ENCODE data around the gene GRB10. TPM values are rescaled to one million over a fixed set of nuclear protein-coding genes. Genes with fewer than 3 reads are reported as not detected.
"Not testable (repeated sequence)": the region's sequence is repeated elsewhere in the genome, so short reads cannot be mapped to it uniquely, and the experiment has no call there.

Gene GRB10
- total and polyA plus RNA-seq, 5 donors from 2014 or later, result 0.25 to 2.3 TPM; not detected in 3

GRCh38 chr7:50552921-50553320, 229.8 kb downstream of the GRB10 start:
- Mint-ChIP-seq H3K4me1 (no peaks in the 10 kb centered on the region), H3K36me3 (no peaks in the 10 kb centered on the region), H3K4me3 (no peak overlapping the region), H3K27ac (no peak overlapping the region), H3K9me3 (peaks cover 0 to 1% (median 0%) of the 10 kb centered on the region in 7 donors), H3K27me3 (peaks cover 36% of the 10 kb centered on the region)
- no peak overlapping the region for H3K27ac ChIP-seq (ENCODE audit: insufficient read depth, low read length, poor library complexity, severe bottlenecking)
- no peaks in the 10 kb centered on the region for H3K9me3 ChIP-seq (ENCODE audit: control insufficient read depth in 2 of 2, low read length in 2 of 2)
- no peaks in the 10 kb centered on the region for H3K36me3 ChIP-seq (ENCODE audit: control insufficient read depth, insufficient read depth, low read length)
- no peak overlapping the region for H3K4me3 ChIP-seq (ENCODE audit: low read depth, low read length)
- peak in 1 of 3 donors; percentile 7 for DNase-seq
- H3K4me1 ChIP-seq (ENCODE audit: control insufficient read depth, insufficient read depth, low read length, poor library complexity, severe bottlenecking), result no peaks in the 10 kb centered on the region
- ATAC-seq (ENCODE audit: low read depth in 2 of 2), result no peak
- peaks cover 16% of the 10 kb centered on the region for H3K27me3 ChIP-seq (ENCODE audit: control insufficient read depth, insufficient read depth, low read length)

GRCh38 chr7:50552139-50552538, 230.6 kb downstream of the GRB10 start:
- Mint-ChIP-seq H3K4me1 (no peaks in the 10 kb centered on the region), H3K36me3 (no peaks in the 10 kb centered on the region), H3K27ac (no peak overlapping the region), H3K4me3 (no peak overlapping the region), H3K9me3 (peaks cover 0 to 1% (median 0%) of the 10 kb centered on the region in 7 donors), H3K27me3 (peaks cover 41% of the 10 kb centered on the region)
- ATAC-seq (ENCODE audit: low read depth in 2 of 2) (no peak), DNase-seq (no peak)
- Histone ChIP-seq H3K4me1 (ENCODE audit: control insufficient read depth, insufficient read depth, low read length, poor library complexity, severe bottlenecking) (no peaks in the 10 kb centered on the region), H3K27ac (ENCODE audit: insufficient read depth, low read length, poor library complexity, severe bottlenecking) (no peak overlapping the region), H3K27me3 (ENCODE audit: control insufficient read depth, insufficient read depth, low read length) (peaks cover 13% of the 10 kb centered on the region), H3K4me3 (ENCODE audit: low read depth, low read length) (no peak overlapping the region), H3K9me3 (ENCODE audit: control insufficient read depth in 2 of 2, low read length in 2 of 2) (no peaks in the 10 kb centered on the region), H3K36me3 (ENCODE audit: control insufficient read depth, insufficient read depth, low read length) (no peaks in the 10 kb centered on the region)

GRCh38 chr7:50545613-50546012, 237.1 kb downstream of the GRB10 start:
- not testable (repeated sequence) for H3K4me1 Mint-ChIP-seq; DNase-seq; ATAC-seq (ENCODE audit: low read depth in 2 of 2); H3K4me3 ChIP-seq (ENCODE audit: low read depth, low read length); H3K27me3 ChIP-seq (ENCODE audit: control insufficient read depth, insufficient read depth, low read length); H3K27ac ChIP-seq (ENCODE audit: insufficient read depth, low read length, poor library complexity, severe bottlenecking); H3K4me1 ChIP-seq (ENCODE audit: control insufficient read depth, insufficient read depth, low read length, poor library complexity, severe bottlenecking); H3K36me3 Mint-ChIP-seq; H3K27ac Mint-ChIP-seq; H3K4me3 Mint-ChIP-seq; H3K36me3 ChIP-seq (ENCODE audit: control insufficient read depth, insufficient read depth, low read length); H3K9me3 Mint-ChIP-seq; H3K9me3 ChIP-seq (ENCODE audit: control insufficient read depth in 2 of 2, low read length in 2 of 2)
- H3K27me3 Mint-ChIP-seq, result peaks cover 25% of the 10 kb centered on the region

- no peaks in the 10 kb centered on the region for H3K36me3 Mint-ChIP-seq
- no peak for DNase-seq
- H3K9me3 Mint-ChIP-seq, result no peaks in the 10 kb centered on the region
- no peaks in the 10 kb centered on the region for H3K9me3 ChIP-seq (ENCODE audit: control insufficient read depth in 2 of 2, low read length in 2 of 2)
- H3K27ac Mint-ChIP-seq, result no peak overlapping the region
- no peak for ATAC-seq (ENCODE audit: low read depth in 2 of 2)
- no peak overlapping the region for H3K27ac ChIP-seq (ENCODE audit: insufficient read depth, low read length, poor library complexity, severe bottlenecking)
- H3K4me3 ChIP-seq (ENCODE audit: low read depth, low read length), result no peak overlapping the region
- no peak overlapping the region for H3K4me3 Mint-ChIP-seq
- H3K4me1 Mint-ChIP-seq, result peaks cover 0 to 7% (median 0%) of the 10 kb centered on the region in 4 donors
- no peaks in the 10 kb centered on the region for H3K36me3 ChIP-seq (ENCODE audit: control insufficient read depth, insufficient read depth, low read length)
- no peaks in the 10 kb centered on the region for H3K27me3 ChIP-seq (ENCODE audit: control insufficient read depth, insufficient read depth, low read length)
- no peaks in the 10 kb centered on the region for H3K4me1 ChIP-seq (ENCODE audit: control insufficient read depth, insufficient read depth, low read length, poor library complexity, severe bottlenecking)
- H3K27me3 Mint-ChIP-seq, result peaks cover 20% of the 10 kb centered on the region
Measured at GRCh38 chr7:50544992-50545391, 237.7 kb downstream of the GRB10 start.

GRCh38 chr7:50543776-50544442, 238.8 kb downstream of the GRB10 start:
- no peaks in the 10 kb centered on the region for H3K9me3 ChIP-seq (ENCODE audit: control insufficient read depth in 2 of 2, low read length in 2 of 2)
- H3K27ac Mint-ChIP-seq, result no peak overlapping the region
- no peak overlapping the region for H3K27ac ChIP-seq (ENCODE audit: insufficient read depth, low read length, poor library complexity, severe bottlenecking)
- H3K4me1 Mint-ChIP-seq, result peaks cover 0 to 7% (median 0%) of the 10 kb centered on the region in 4 donors
- no peaks in the 10 kb centered on the region for H3K4me1 ChIP-seq (ENCODE audit: control insufficient read depth, insufficient read depth, low read length, poor library complexity, severe bottlenecking)
- H3K27me3 ChIP-seq (ENCODE audit: control insufficient read depth, insufficient read depth, low read length), result no peaks in the 10 kb centered on the region
- no peaks in the 10 kb centered on the region for H3K9me3 Mint-ChIP-seq
- no peaks in the 10 kb centered on the region for H3K36me3 ChIP-seq (ENCODE audit: control insufficient read depth, insufficient read depth, low read length)
- ATAC-seq (ENCODE audit: low read depth in 2 of 2) (no peak), DNase-seq (no peak)
- no peak overlapping the region for H3K4me3 ChIP-seq (ENCODE audit: low read depth, low read length)
- H3K27me3 Mint-ChIP-seq, result peaks cover 9% of the 10 kb centered on the region
- no peak overlapping the region for H3K4me3 Mint-ChIP-seq
- H3K36me3 Mint-ChIP-seq, result no peaks in the 10 kb centered on the region

- Histone ChIP-seq H3K4me1 (ENCODE audit: control insufficient read depth, insufficient read depth, low read length, poor library complexity, severe bottlenecking) (no peaks in the 10 kb centered on the region), H3K36me3 (ENCODE audit: control insufficient read depth, insufficient read depth, low read length) (no peaks in the 10 kb centered on the region), H3K27me3 (ENCODE audit: control insufficient read depth, insufficient read depth, low read length) (no peaks in the 10 kb centered on the region), H3K27ac (ENCODE audit: insufficient read depth, low read length, poor library complexity, severe bottlenecking) (no peak overlapping the region), H3K4me3 (ENCODE audit: low read depth, low read length) (no peak overlapping the region), H3K9me3 (ENCODE audit: control insufficient read depth in 2 of 2, low read length in 2 of 2) (no peaks in the 10 kb centered on the region)
- H3K27me3 Mint-ChIP-seq, result no peaks in the 10 kb centered on the region
- peaks cover 0 to 7% (median 0%) of the 10 kb centered on the region in 4 donors for H3K4me1 Mint-ChIP-seq
- H3K4me3 Mint-ChIP-seq, result no peak overlapping the region
- H3K9me3 Mint-ChIP-seq, result no peaks in the 10 kb centered on the region
- H3K27ac Mint-ChIP-seq, result no peak overlapping the region
- no peak for ATAC-seq (ENCODE audit: low read depth in 2 of 2)
- DNase-seq, result no peak
- H3K36me3 Mint-ChIP-seq, result no peaks in the 10 kb centered on the region
Measured at GRCh38 chr7:50542132-50542531, 240.6 kb downstream of the GRB10 start.

- no peaks in the 10 kb centered on the region for H3K27me3 ChIP-seq (ENCODE audit: control insufficient read depth, insufficient read depth, low read length)
- no peaks in the 10 kb centered on the region for H3K4me1 ChIP-seq (ENCODE audit: control insufficient read depth, insufficient read depth, low read length, poor library complexity, severe bottlenecking)
- Mint-ChIP-seq H3K27ac (peak overlapping the region in 1 of 3 donors; percentile 18), H3K4me3 (no peak overlapping the region), H3K36me3 (no peaks in the 10 kb centered on the region), H3K27me3 (peaks cover 9% of the 10 kb centered on the region), H3K9me3 (no peaks in the 10 kb centered on the region), H3K4me1 (peaks cover 0 to 7% (median 0%) of the 10 kb centered on the region in 4 donors)
- no peak overlapping the region for H3K27ac ChIP-seq (ENCODE audit: insufficient read depth, low read length, poor library complexity, severe bottlenecking)
- H3K36me3 ChIP-seq (ENCODE audit: control insufficient read depth, insufficient read depth, low read length), result no peaks in the 10 kb centered on the region
- no peaks in the 10 kb centered on the region for H3K9me3 ChIP-seq (ENCODE audit: control insufficient read depth in 2 of 2, low read length in 2 of 2)
- no peak for DNase-seq
- no peak overlapping the region for H3K4me3 ChIP-seq (ENCODE audit: low read depth, low read length)
- ATAC-seq (ENCODE audit: low read depth in 2 of 2), result no peak
Measured at GRCh38 chr7:50540785-50541579, 241.7 kb downstream of the GRB10 start.
